SKM-1 treated with dmso at 0.1 percent for 144 hours (cell line): Measurements from ENCODE around the gene BCHE.
"Not testable (repeated sequence)": the region's sequence is repeated elsewhere in the genome, so short reads cannot be mapped to it uniquely, and the experiment has no call there.

Experiments
- DNase-seq: peaks from one replicate; lab custom pipeline; 2025; ENCODE audit not compliant: unreplicated experiment; lab: John Stamatoyannopoulos, UW

Gene BCHE

DNA sequence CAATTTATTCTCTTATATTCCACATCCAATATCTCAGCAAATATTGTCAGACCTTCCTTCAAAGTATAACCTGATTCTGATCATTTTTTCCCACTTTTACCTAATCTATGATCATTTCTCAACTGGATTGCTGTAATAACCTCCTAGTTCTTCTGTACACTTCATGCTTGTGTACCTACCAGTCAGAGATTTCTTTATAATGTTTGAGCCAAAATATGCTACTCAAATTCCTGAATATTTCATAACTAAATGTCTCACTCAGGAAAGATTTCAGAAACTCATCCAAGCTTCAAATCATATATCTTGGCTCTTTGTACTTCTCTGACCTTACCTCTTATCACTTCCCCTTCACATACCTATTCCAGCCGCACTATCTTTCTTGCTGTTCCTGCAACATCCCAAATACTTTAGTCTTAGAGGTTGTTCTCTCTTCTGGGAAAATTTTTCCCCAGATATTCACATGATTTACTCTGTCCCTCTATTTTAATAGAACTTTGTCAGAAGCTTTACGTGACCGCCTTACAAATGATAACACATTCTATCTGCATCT is 20.0 kb downstream of the BCHE start:
- no peak for DNase-seq

DNA sequence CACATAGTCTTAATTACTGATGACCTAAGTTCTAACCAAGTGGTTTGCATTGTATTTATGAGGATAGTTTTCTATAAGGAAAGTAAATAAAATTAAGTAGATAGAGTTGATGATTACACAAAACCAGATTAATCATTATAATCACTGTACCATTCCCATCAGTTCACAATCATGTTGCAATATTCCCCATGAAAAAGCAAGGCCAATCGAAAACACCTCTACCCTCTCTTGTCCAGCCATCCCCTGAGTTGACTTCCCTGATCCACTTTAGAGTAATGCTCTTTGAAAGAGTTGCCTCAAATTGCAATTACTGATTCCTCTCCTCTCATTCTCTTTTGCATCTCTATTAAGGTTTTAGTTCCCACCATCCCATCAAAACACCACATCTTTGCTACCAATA is 21.0 kb downstream of the BCHE start:
- no peak for DNase-seq

DNA sequence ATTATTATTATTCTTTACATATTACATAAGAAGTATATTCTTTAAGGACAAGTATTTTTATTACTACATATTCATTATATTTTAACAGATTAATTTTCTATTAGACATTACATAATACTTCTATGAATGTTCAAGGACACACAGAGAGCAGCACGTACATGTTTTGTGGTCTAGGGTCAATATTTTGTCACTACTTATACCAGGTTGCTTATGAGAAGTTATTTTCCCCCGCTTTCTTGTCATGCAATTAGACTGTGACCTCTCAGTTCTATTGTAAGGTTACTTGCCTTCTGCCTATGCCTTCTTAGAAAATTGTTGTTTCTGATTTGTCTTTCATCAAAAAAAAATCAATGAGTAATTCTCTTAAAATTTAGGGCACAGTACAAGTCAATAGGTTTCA is 21.5 kb downstream of the BCHE start:
- no peak for DNase-seq

- no peak for DNase-seq
Measured at GRCh38 chr3:165814380-165814779, 22.8 kb downstream of the BCHE start.

DNA sequence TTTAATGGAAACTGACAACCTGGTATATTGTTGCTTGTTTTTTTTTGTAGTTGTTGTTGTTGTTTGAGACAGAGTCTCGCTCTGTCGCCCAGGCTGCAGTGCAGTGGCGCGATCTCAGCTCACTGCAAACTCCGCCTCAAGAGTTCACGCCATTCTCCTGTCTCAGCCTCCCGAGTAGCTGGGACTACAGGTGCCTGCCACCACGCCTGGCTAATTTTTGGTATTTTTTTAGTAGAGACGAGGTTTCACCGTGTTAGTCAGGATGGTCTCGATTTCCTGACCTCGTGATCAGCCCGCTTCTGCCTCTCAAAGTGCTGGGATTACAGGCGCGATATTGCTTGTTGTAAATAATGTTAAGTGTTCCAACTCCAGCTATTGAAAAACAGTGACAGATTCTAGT is 29.3 kb downstream of the BCHE start:
- not testable (repeated sequence) for DNase-seq

GRCh38 chr3:165805946-165806561 is 31.2 kb downstream of the BCHE start:
- no peak for DNase-seq

GRCh38 chr3:165803471-165803870 is 33.8 kb downstream of the BCHE start:
- DNase-seq = no peak

GRCh38 chr3:165800970-165801369 is 36.3 kb downstream of the BCHE start:
- no peak for DNase-seq

DNA sequence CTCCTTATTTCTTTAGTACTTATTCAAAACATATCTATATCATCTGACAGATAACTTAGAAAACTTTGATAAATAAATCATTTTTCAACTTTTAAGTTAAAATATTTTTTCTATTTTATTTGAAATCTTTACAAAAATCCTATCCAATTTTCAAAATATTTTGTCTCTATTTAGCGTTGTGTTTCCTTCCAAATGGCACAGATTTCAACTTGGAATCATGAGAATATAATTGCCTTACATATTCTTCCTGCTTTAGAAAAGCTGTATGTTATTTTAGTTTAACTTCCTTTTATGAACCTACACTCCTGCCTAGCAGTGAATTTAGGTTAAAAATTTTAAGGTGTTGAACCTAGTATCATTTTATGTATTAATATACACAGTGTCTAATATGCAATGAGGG is 38.2 kb downstream of the BCHE start:
- no peak for DNase-seq

DNA sequence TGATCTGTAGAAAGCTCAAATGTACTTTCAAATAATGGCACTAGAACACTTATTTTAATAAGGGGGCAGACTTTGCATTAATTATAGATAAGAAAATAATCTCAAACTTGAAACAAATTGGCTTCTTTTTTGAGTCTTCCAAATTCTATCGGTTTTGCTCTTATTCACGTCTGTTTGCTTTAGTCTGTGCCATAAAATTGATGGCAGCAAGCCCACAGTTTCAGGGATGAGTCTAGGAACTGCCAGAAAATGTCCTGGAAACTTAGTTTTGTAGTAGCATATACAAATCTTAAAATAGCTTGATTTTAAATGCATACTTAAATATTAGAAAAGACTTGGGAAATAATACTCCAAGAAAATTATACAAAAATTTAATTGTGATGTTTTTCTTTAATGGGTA is 39.7 kb downstream of the BCHE start:
- DNase-seq = no peak

DNA sequence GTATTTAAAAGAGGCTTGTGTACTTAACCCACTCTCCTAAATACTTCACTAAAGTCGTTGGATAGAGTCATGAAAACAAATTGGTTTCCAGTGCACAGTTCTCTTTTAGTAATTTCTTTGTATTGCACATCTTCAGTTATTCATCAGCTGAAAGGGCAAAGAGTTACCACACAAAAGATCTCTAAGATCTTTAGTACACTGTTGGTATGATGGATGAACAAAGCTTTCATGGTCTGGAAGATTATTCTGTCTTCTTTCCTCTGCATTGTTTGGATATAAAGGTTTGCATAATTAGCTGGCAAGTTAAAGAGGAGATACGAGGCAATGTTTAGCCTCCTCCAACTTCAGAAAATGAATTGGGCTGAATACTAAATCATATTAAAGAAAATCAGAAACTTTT is 40.5 kb downstream of the BCHE start:
- no peak for DNase-seq

- no peak for DNase-seq
Measured at GRCh38 chr3:165788531-165788930, 48.7 kb downstream of the BCHE start.

- no peak for DNase-seq
Measured at GRCh38 chr3:165786013-165786412, 51.2 kb downstream of the BCHE start.

- no peak for DNase-seq
Measured at GRCh38 chr3:165784337-165784736, 52.9 kb downstream of the BCHE start.

- DNase-seq = no peak
Measured at GRCh38 chr3:165783383-165783782, 53.8 kb downstream of the BCHE start.

DNA sequence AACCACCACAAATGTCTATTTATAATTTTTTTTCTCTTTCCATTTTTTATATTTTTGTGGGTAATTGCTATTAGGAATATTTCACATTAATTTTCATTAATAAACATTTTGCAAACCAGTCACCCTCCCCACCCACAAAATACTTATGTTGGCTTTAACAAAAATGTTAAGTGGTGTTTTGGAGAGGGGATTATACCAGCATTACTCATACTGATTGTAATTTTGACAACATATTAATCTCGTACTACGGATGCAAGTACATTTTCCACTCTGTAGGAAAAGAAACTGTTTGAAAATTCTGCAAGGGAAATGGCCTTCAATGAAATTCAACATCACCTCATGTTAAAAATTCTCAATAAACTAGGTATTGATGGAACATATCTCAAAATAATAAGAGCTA is 58.3 kb downstream of the BCHE start:
- DNase-seq = no peak

GRCh38 chr3:165778456-165778855 is 58.8 kb downstream of the BCHE start:
- DNase-seq = no peak

DNA sequence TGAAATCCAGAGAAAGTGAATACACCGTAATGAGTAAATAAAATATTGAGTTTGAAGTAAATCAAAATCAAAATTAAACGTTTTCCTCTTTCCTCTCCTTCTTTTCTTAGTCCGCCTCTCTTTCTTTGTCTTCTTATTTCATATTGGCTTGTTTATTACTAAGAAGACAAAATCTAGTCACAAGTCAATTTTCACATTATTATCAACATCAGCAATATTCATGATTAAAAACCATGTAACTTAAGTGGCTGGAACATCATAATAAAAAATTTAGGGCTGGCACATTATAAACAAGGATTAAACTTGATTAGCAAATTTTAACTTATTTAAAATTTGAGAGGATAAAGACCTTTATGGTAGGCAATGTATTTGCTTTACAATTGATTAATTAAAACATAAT is 61.4 kb downstream of the BCHE start:
- no peak for DNase-seq

GRCh38 chr3:165770781-165771180 is 66.4 kb downstream of the BCHE start:
- DNase-seq = no peak

DNA sequence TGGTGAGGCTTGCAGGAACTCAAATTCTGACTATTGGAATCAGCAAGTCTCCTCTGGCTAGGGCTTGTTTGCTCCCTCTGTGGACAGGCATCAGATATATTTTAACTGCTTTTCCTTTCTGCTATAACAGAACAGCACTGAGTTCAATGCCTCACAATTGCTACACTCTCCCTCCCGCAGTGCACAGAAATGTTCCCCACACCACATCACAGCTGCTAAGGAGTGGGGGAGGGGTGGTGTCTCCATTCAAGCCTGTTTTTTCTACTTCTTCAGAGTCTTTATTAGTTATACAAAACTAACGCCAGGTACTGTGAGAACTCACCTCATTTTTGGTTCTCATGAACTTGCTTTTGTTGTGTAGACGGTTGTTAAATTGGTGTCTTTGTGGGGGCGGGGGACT is 68.5 kb downstream of the BCHE start:
- DNase-seq = no peak

GRCh38 chr3:165759041-165759440 is 78.2 kb downstream of the BCHE start:
- no peak for DNase-seq

GRCh38 chr3:165755571-165755970 is 81.7 kb downstream of the BCHE start:
- no peak for DNase-seq
